Endometrium (tissue), 2 donors: ENCODE results near the gene PMPCA.
"Not testable (repeated sequence)": the region's sequence is repeated elsewhere in the genome, so short reads cannot be mapped to it uniquely, and the experiment has no call there.

ENCODE experiments used
- FAIRE-seq: peaks from 2 replicates; lab custom pipeline; 2012; peaks lifted over from hg19 to GRCh38; lab: Jason Lieb, UNC
- donor health status: control.
- donor health status: control.

PMPCA gene

GRCh38 chr9:136394312-136395019 lies 16.0 kb upstream of the PMPCA start:
- no peak for FAIRE-seq

GRCh38 chr9:136395020-136395340 lies 15.5 kb upstream of the PMPCA start:
- FAIRE-seq, result no peak

- no peak for FAIRE-seq
Measured at GRCh38 chr9:136395345-136396218, 14.9 kb upstream of the PMPCA start.

GRCh38 chr9:136396219-136396515 lies 14.3 kb upstream of the PMPCA start:
- no peak for FAIRE-seq

GRCh38 chr9:136397643-136398042 lies 12.8 kb upstream of the PMPCA start:
- FAIRE-seq, result no peak

GRCh38 chr9:136398286-136398685 lies 12.2 kb upstream of the PMPCA start:
- no peak for FAIRE-seq

- FAIRE-seq, result no peak
Measured at GRCh38 chr9:136399176-136400037, 11.1 kb upstream of the PMPCA start.

- FAIRE-seq, result no peak
Measured at GRCh38 chr9:136400038-136400834, 10.2 kb upstream of the PMPCA start, which contains the start of gene SNAPC4. Gene SNAPC4 (minus strand): TSS chr9:136400170. CDS start chr9:136398428, 1,742 bp downstream.

GRCh38 chr9:136401173-136401922 lies 9.1 kb upstream of the PMPCA start:
- no peak for FAIRE-seq

- no peak for FAIRE-seq
Measured at GRCh38 chr9:136402067-136402466, 8.4 kb upstream of the PMPCA start.

GRCh38 chr9:136403538-136403914 lies 6.9 kb upstream of the PMPCA start:
- FAIRE-seq, result no peak

GRCh38 chr9:136403915-136404800 lies 6.3 kb upstream of the PMPCA start:
- no peak for FAIRE-seq

GRCh38 chr9:136404801-136405136 lies 5.7 kb upstream of the PMPCA start:
- FAIRE-seq, result no peak

GRCh38 chr9:136405481-136405880 lies 5.0 kb upstream of the PMPCA start:
- FAIRE-seq, result no peak

GRCh38 chr9:136405904-136406303 lies 4.6 kb upstream of the PMPCA start:
- not testable (repeated sequence) for FAIRE-seq

- FAIRE-seq, result not testable (repeated sequence)
Measured at GRCh38 chr9:136407061-136407460, 3.4 kb upstream of the PMPCA start.

GRCh38 chr9:136407911-136408310 lies 2.5 kb upstream of the PMPCA start:
- FAIRE-seq, result no peak

- no peak for FAIRE-seq
Measured at GRCh38 chr9:136409557-136410455, 652 bp upstream of the PMPCA start.

GRCh38 chr9:136411378-136411777 lies 920 bp downstream of the PMPCA start:
- no peak for FAIRE-seq
